ENCODE data around the gene INO80C.

Gene INO80C

GRCh38 chr18:35513181-35513936, 15.6 kb upstream of the INO80C start:
- DNase-seq (ENCODE audit: low read depth) = no peak
- TF ChIP-seq, protein P1, sequence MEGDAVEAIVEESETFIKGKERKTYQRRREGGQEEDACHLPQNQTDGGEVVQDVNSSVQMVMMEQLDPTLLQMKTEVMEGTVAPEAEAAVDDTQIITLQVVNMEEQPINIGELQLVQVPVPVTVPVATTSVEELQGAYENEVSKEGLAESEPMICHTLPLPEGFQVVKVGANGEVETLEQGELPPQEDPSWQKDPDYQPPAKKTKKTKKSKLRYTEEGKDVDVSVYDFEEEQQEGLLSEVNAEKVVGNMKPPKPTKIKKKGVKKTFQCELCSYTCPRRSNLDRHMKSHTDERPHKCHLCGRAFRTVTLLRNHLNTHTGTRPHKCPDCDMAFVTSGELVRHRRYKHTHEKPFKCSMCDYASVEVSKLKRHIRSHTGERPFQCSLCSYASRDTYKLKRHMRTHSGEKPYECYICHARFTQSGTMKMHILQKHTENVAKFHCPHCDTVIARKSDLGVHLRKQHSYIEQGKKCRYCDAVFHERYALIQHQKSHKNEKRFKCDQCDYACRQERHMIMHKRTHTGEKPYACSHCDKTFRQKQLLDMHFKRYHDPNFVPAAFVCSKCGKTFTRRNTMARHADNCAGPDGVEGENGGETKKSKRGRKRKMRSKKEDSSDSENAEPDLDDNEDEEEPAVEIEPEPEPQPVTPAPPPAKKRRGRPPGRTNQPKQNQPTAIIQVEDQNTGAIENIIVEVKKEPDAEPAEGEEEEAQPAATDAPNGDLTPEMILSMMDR (IDR thresholded peaks at IDR 0.05; ENCODE audit: insufficient read depth, low read depth, low read length, missing control alignments) = no peak
- no peak overlapping the region for H3K4me3 ChIP-seq (ENCODE audit: low read depth, low read length)

- H3K4me3 ChIP-seq (ENCODE audit: low read depth, low read length) = no peak overlapping the region
- TF ChIP-seq, protein P1 (IDR thresholded peaks at IDR 0.05; ENCODE audit: insufficient read depth, low read depth, low read length, missing control alignments) = no peak
- DNase-seq (ENCODE audit: low read depth) = no peak
Observed at GRCh38 chr18:35512761-35513160, 15.0 kb upstream of the INO80C start.

DNA sequence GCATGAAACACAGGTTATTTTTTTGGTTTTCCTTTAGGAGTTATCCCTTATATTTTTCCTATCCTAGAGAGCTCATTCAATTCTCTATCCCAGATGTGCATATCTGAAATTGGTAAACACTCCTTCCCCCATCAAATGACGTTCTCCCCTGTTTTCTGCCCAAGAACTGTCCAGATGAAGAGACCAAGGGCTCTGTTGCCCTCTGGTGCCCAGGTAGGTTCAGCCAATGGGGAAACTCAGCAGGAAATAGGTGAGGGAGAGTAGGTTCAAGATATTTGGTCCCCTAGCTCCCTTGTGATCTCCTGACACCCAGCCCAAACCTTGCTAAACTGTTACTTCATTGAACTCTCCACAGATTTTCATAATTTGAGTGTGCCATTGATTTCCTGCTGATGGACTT, 14.1 kb upstream of the INO80C start:
- no peak overlapping the region for H3K4me3 ChIP-seq (ENCODE audit: low read depth, low read length)
- DNase-seq (ENCODE audit: low read depth) = peak; percentile 27
- TF ChIP-seq, protein P1 (IDR thresholded peaks at IDR 0.05; ENCODE audit: insufficient read depth, low read depth, low read length, missing control alignments) = peak; percentile 26

DNA sequence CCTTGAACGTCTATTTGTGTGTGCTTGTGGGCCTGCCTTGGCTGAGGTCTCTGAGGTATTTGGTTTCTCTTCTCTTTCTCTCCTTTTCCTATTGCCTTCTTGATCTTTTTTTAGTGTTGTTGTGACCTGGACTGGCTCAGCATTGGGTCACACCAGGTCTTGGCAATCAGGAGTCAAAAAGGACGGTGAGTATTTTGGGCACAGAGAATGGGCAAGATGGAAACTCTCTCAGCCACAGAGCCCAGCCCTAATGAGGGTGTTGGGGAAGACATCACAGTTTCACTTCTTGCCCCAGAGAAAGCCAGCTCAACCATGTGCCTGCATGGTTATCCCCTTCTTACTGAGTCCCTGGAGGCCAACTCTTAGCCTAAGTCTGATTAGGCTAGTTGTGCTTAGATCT, 13.7 kb upstream of the INO80C start:
- H3K4me3 ChIP-seq (ENCODE audit: low read depth, low read length) = no peak overlapping the region
- DNase-seq (ENCODE audit: low read depth) = peak; percentile 68
- TF ChIP-seq, protein P1 (IDR thresholded peaks at IDR 0.05; ENCODE audit: insufficient read depth, low read depth, low read length, missing control alignments) = no peak

- no peak overlapping the region for H3K4me3 ChIP-seq (ENCODE audit: low read depth, low read length)
- TF ChIP-seq, protein P1 (IDR thresholded peaks at IDR 0.05; ENCODE audit: insufficient read depth, low read depth, low read length, missing control alignments) = no peak
- no peak for DNase-seq (ENCODE audit: low read depth)
Observed at GRCh38 chr18:35510076-35510651, 12.4 kb upstream of the INO80C start.

- no peak overlapping the region for H3K4me3 ChIP-seq (ENCODE audit: low read depth, low read length)
- TF ChIP-seq, protein P1 (IDR thresholded peaks at IDR 0.05; ENCODE audit: insufficient read depth, low read depth, low read length, missing control alignments) = no peak
- no peak for DNase-seq (ENCODE audit: low read depth)
Observed at GRCh38 chr18:35508746-35509338, 11.1 kb upstream of the INO80C start.
